Natural killer cell (primary cell): ENCODE results near the gene RBM47. TPM values are rescaled to one million over a fixed set of nuclear protein-coding genes. Genes with fewer than 3 reads are reported as not detected.

ENCODE experiments used
- ATAC-seq, 3 donors: fragments of 150-1000 bp in 2 of 3; fragments of 200-7000 bp in 1 of 3; cut with Tn5 transposase; 1 replicate in 1 of 3; 2 replicates in 2 of 3; pipeline ENCODE4 v1.10.0; 2021; ENCODE audit warnings: mild to moderate bottlenecking in 2 of 3, moderate library complexity in 2 of 3
- DNase-seq, 2 donors: peaks; one replicate each; pipeline versions ENCODE4 v3.0.0 to v3.0.0-alpha.2; 2013 to 2021; ENCODE audit warnings: mixed read lengths in 1 of 2
- H3K27ac ChIP-seq: one replicate; pipeline ENCODE4 v1.5.1; 2013; ENCODE audit warnings: mild to moderate bottlenecking, low read length
- H3K27me3 ChIP-seq: one replicate; pipeline ENCODE4 v1.6.1; 2013; ENCODE audit warnings: low read length; ENCODE audit not compliant: control insufficient read depth, insufficient read depth
- H3K36me3 ChIP-seq: one replicate; pipeline ENCODE4 v1.6.1; 2013; ENCODE audit warnings: low read length; ENCODE audit not compliant: control insufficient read depth, insufficient read depth
- H3K4me1 ChIP-seq: one replicate; pipeline ENCODE4 v1.6.1; 2013; ENCODE audit warnings: low read length; ENCODE audit not compliant: control insufficient read depth, insufficient read depth
- H3K4me3 ChIP-seq: one replicate; pipeline ENCODE4 v1.5.1; 2013; ENCODE audit warnings: low read length
- H3K9me3 ChIP-seq: one replicate; pipeline ENCODE4 v1.6.1; 2013; ENCODE audit warnings: low read length; ENCODE audit not compliant: control insufficient read depth, insufficient read depth
- H3K27ac Mint-ChIP-seq, 2 donors: one replicate each; pipeline ENCODE4 v1.8.0; 2022; ENCODE audit warnings: mild to moderate bottlenecking in 2 of 2, mixed read lengths in 2 of 2, moderate library complexity in 1 of 2
- H3K27me3 Mint-ChIP-seq, 2 donors: one replicate each; pipeline ENCODE4 v1.8.0; 2022; ENCODE audit warnings: low read depth in 2 of 2, mixed read lengths in 2 of 2
- H3K36me3 Mint-ChIP-seq: one replicate; pipeline ENCODE4 v1.8.0; 2022; ENCODE audit warnings: mixed read lengths
- H3K4me1 Mint-ChIP-seq, 2 donors: one replicate each; pipeline ENCODE4 v1.8.0; 2022; ENCODE audit warnings: mixed read lengths in 2 of 2
- H3K4me3 Mint-ChIP-seq: one replicate; pipeline ENCODE4 v1.8.0; 2022; ENCODE audit warnings: mild to moderate bottlenecking, moderate library complexity, mixed read lengths
- H3K9me3 Mint-ChIP-seq, 2 donors: one replicate each; pipeline ENCODE4 v1.8.0; 2022; ENCODE audit warnings: mixed read lengths in 2 of 2
- CTCF ChIP-seq: fragments of 200-600 bp; IDR thresholded peaks from one replicate; pipeline ENCODE4 v1.8.0; 2022; ENCODE audit warnings: antibody characterized with exemption
- WGBS: methylation state at CpG from one replicate; pipeline ENCODE4 v1.1.7; 2013; ENCODE audit warnings: missing lambda C conversion rate; ENCODE audit not compliant: insufficient coverage; 5-methylcytosine and 5-hydroxymethylcytosine counted together
- intact Hi-C: fragments of 100-400 bp; cut with micrococcal nuclease; formaldehyde crosslinking; loops from one replicate; pipeline ENCODE4 v1.14.2; 2022
- total RNA-seq, 4 donors: library from RNA; stranded (reverse); fragments of 120-200 nt in 1 of 4; gene quantifications; one replicate each; pipeline versions ENCODE4 v1.2.3 to v1.2.4, GENCODE V29; 2013 to 2022

RBM47 gene
- total RNA-seq, 3 donors from 2014 or later (not counting 1 experiment from before 2014, with no cell fraction given) = 2.0 to 7.7 (median 3.9) TPM

GRCh38 chr4:40595981-40596380 lies 33.7 kb downstream of the RBM47 start:
- no peaks in the 10 kb centered on the region for H3K9me3 ChIP-seq
- H3K36me3 ChIP-seq = no peaks in the 10 kb centered on the region
- no peaks in the 10 kb centered on the region for H3K9me3 Mint-ChIP-seq
- no peaks in the 10 kb centered on the region for H3K27me3 ChIP-seq
- no peaks in the 10 kb centered on the region for H3K4me1 ChIP-seq
- no peak overlapping the region for H3K4me3 Mint-ChIP-seq
- H3K36me3 Mint-ChIP-seq = no peaks in the 10 kb centered on the region
- 89% methylated on average over 5 of the region's 5 CpGs for WGBS
- no peak overlapping the region for H3K4me3 ChIP-seq
- H3K27me3 Mint-ChIP-seq = peaks cover 0 to 3% of the 10 kb centered on the region in 2 donors
- intact Hi-C loops = no loop called here
- no peak overlapping the region for H3K27ac Mint-ChIP-seq
- no peak for DNase-seq
- H3K27ac ChIP-seq = no peak overlapping the region
- no peak for ATAC-seq
- TF ChIP-seq CTCF = no peak
- H3K4me1 Mint-ChIP-seq = no peaks in the 10 kb centered on the region

- Mint-ChIP-seq H3K4me3 (no peak overlapping the region), H3K27me3 (peaks cover 0 to 3% of the 10 kb centered on the region in 2 donors), H3K36me3 (no peaks in the 10 kb centered on the region), H3K9me3 (no peaks in the 10 kb centered on the region), H3K27ac (no peak overlapping the region), H3K4me1 (no peaks in the 10 kb centered on the region)
- intact Hi-C loops = no loop called here
- Histone ChIP-seq H3K27ac (no peak overlapping the region), H3K27me3 (no peaks in the 10 kb centered on the region), H3K4me3 (no peak overlapping the region), H3K36me3 (no peaks in the 10 kb centered on the region), H3K4me1 (no peaks in the 10 kb centered on the region), H3K9me3 (no peaks in the 10 kb centered on the region)
- ATAC-seq (no peak), DNase-seq (no peak)
- 88% methylated on average over 13 of the region's 14 CpGs for WGBS
- TF ChIP-seq CTCF = no peak
Observed at GRCh38 chr4:40594261-40595178, 35.1 kb downstream of the RBM47 start.

- H3K27ac ChIP-seq = no peak overlapping the region
- intact Hi-C loops = no loop called here
Observed at GRCh38 chr4:40592034-40592433, 37.6 kb downstream of the RBM47 start.

More at GRCh38 chr4:40592034-40592433, 37.6 kb downstream of the RBM47 start:
- ATAC-seq (no peak), DNase-seq (no peak)
- Histone ChIP-seq H3K36me3 (no peaks in the 10 kb centered on the region), H3K27me3 (no peaks in the 10 kb centered on the region), H3K4me3 (no peak overlapping the region), H3K9me3 (no peaks in the 10 kb centered on the region), H3K4me1 (no peaks in the 10 kb centered on the region)
- peaks cover 0 to under 1% of the 10 kb centered on the region in 2 donors for H3K4me1 Mint-ChIP-seq
- 89% methylated on average over 3 of the region's 3 CpGs for WGBS
- no peaks in the 10 kb centered on the region for H3K36me3 Mint-ChIP-seq
- H3K27me3 Mint-ChIP-seq = peaks cover 3 to 7% of the 10 kb centered on the region in 2 donors
- no peak for TF ChIP-seq CTCF
- no peak overlapping the region for H3K4me3 Mint-ChIP-seq
- no peaks in the 10 kb centered on the region for H3K9me3 Mint-ChIP-seq
- H3K27ac Mint-ChIP-seq = no peak overlapping the region
